K562 treated with DMSO at 1 percent for 12 hours (cell line): ENCODE results near the gene MED19. TPM values are rescaled to one million over a fixed set of nuclear protein-coding genes. Genes with fewer than 3 reads are reported as not detected.

ENCODE experiments used
- total RNA-seq: library from RNA; unstranded; fragments of 300-600 nt; gene quantifications from 2 replicates; pipeline ENCODE4 v1.2.3, GENCODE V29; 2022; ENCODE audit not compliant: insufficient read depth

MED19 gene
- 25.1 and 26.8 TPM in 2 replicates for total RNA-seq

DNA sequence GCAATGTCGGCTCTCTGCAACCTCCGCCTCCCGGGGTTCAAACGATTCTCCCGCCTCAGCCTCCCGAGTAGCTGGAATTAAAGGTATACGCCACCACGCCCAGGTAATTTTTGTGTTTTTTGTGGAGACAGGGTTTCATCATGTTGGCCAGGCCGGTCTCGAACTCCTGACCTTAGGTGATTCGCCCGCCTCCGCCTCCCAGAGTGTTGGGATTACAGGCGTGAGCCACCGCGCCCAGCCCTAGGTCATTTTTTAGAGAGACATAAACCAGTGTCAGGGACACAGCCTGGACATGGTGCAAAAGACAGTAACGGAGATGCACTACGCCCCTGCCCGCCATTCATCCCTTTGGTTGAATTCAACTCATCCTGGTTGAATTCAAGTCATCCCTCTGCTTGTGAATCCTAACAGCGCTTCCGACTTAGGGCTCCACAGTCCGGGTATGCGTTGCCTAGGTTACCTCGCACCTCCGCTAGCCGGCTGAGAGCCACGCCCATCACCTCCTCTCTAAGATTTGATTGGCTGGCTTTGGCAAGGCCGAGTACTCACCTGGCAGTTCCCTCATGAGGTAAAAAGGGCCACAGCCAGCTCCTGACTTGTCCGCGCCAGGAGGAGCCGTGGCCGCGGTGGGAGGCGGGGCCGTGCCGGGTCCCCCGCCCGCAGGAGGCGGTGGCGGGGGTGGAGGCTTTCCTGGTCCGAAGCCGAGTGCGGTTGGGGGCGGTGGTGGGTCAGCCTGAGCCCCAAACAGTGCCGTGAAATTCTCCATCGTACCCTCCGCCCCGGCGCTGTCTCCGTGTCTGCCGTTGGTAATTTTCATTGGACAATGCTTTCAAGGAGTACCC, at the start of gene MED19:
MED19 (minus strand) TSS at position 802 of the 842 bp plus-strand sequence; CDS start at position 766, 36 bp downstream.

DNA sequence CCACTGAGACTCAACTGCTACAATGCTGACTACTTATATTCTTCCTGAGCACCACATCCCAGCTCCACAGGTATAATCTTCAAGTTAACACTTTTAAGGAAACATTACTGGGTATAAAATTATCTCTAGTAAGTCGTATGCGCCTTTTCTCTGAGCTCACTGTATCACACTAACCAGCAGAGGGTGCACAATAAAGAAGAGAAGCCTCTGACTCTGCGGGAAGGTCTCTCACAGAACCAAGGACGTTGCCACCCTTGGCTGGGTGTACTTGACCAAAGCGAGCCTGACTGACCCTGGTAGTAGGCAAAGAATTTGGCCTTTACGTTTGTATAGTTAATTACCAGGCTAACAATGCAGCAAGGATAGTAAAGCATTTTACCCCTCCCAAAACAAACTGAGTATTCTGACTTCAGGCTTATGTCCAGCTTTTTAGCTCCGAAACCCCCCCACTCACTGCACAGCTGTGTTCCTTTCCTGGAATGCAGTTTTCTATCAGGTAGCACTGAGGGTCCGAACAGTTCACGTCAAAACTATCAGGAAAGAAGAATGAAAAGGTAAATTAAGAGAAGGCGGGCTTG, 39.8 kb upstream of the MED19 start, which contains the start of gene BTBD18:
BTBD18 (minus strand) TSS at position 144 of the 578 bp plus-strand sequence. CDS start 631 bp downstream, outside the sequence.

DNA sequence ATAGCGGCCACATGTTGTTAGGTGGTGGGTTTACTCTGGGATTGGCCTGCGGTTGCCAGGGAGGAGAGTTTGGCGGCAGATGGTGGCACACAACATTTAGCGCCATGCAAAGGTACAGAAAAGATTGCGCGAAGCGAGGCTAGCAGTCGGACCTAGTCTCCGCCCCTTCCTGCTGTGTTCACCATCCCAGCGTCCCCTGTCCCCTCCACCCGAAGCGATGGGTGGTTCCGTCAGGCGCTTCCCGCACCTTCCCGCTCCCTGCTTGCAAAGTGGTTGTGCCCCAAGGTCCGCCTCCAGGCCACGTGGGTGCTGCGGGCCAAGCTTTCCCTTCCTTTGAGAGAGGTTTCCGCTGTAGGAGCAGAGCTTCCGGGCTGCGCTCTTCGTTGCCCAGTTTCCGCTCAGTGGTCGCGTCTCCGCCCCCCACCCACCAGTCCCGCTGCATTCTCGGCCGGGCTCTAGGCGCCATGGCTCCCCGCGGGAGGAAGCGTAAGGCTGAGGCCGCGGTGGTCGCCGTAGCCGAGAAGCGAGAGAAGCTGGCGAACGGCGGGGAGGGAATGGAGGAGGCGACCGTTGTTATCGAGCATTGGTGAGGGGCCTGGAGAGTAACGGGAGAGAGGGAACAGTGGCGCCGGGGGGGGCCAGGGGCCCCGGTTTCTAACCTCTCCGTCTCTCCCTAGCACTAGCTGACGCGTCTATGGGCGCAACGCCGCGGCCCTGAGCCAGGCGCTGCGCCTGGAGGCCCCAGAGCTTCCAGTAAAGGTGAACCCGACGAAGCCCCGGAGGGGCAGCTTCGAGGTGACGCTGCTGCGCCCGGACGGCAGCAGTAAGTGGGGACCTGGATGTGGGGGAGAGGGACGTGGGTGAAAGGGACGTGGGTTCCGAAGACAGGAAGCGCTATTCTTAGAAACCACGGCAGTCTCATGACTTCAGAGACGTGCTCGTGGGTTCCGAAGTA, 29.4 kb upstream of the MED19 start, which contains the start of gene SELENOH:
SELENOH (plus strand) TSS at position 360 of the 955 bp plus-strand sequence; CDS start at position 465, 105 bp downstream.

GRCh38 chr11:57712256-57713150, 488 bp upstream of the MED19 start, which contains the start of gene TMX2:
TSS of gene TMX2 (plus strand) at chr11:57712593. CDS start at chr11:57712619, 26 bp downstream.

GRCh38 chr11:57667736-57668433, 44.1 kb downstream of the MED19 start, which contains the start of gene ZDHHC5:
TSS of gene ZDHHC5 (plus strand) at chr11:57668114. CDS start at chr11:57673091, 4,977 bp downstream.

DNA sequence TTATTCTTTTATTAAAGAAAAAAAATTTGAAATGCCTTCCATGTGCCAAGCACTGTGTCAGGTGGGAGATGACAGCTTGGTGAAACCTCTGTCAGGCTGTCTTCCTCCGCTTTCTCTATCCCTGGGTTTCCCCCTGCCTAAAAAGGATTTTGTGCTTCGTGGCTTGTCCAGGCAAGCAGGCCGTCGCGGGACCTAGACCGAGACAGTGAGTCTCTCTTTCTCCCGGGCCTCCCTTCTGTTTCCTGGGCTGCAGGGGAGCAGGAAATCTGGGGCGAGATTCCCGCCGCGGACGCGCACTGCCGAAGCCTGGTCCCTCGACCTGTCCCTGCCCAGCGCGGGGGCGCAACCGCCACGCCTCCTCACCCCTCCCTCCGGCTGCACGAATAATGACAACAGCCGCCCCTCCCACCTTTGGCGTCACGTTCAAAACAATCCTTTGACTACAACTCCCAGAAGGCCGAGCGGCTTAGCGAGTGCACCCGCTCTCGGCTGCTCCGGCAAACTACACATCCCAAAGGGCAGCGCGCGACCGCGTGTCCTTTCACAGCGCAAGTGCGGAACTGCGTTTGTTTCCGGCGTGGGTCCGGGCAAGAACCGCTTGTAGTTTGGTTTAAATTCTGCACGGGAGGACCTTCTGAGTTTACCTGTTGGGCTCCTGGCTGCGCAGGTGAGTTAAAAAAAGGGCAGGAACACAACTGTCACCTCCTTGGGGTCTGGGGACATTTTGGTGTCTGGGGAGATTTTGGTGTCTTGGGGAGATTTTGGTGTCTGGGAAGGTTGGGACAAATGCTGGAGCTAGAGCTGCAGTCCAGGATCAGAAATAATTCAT, 54.6 kb downstream of the MED19 start, which contains the start of gene CLP1:
CLP1 (plus strand) TSS at position 569 of the 829 bp plus-strand sequence. CDS start 1,715 bp downstream, outside the sequence.

Other genes starting within 250 kb of the MED19 start
- gene SLC43A1, start 196.5 kb downstream of the MED19 start, total RNA-seq = 60.4 and 87.0 TPM in 2 replicates
- gene TIMM10, start 181.5 kb downstream of the MED19 start, total RNA-seq = 40.3 and 58.1 TPM in 2 replicates
- gene SMTNL1, start 174.6 kb downstream of the MED19 start, total RNA-seq = 1.1 TPM in 1 of 2 replicates, not detected in the other
- gene UBE2L6, start 144.5 kb downstream of the MED19 start, total RNA-seq = 84.8 and 114 TPM in 2 replicates
- 0.51 and 1.3 TPM in 2 replicates for gene SERPING1, start 114.5 kb downstream of the MED19 start, total RNA-seq
- 2.2 and 2.5 TPM in 2 replicates for gene YPEL4, start 62.3 kb downstream of the MED19 start, total RNA-seq
- 19.8 and 22.4 TPM in 2 replicates for gene CLP1, start 54.5 kb downstream of the MED19 start, total RNA-seq
- gene ZDHHC5, start 44.1 kb downstream of the MED19 start, total RNA-seq = 16.0 and 39.7 TPM in 2 replicates
- 79.3 and 120 TPM in 2 replicates for gene TMX2, start 378 bp upstream of the MED19 start, total RNA-seq
- 211 and 362 TPM in 2 replicates for gene SELENOH, start 29.3 kb upstream of the MED19 start, total RNA-seq
- gene BTBD18, start 39.6 kb upstream of the MED19 start, total RNA-seq = not detected in 2 replicates
- gene CTNND1, start 49.6 kb upstream of the MED19 start, total RNA-seq = 18.7 and 65.0 TPM in 2 replicates